Stomach (tissue), 9 donors: Measurements from ENCODE around the gene RFC3. TPM values are rescaled to one million over a fixed set of nuclear protein-coding genes. Genes with fewer than 3 reads are reported as not detected.

ENCODE experiments used
- DNase-seq, 2 donors: peaks; one replicate each; pipeline versions ENCODE4 v3.0.0 to v3.0.0-alpha.2; 2013 to 2019
- H3K27ac ChIP-seq, 5 donors: fragments of 200-600 bp in 4 of 5; sonication (generic) in 4 of 5; one replicate each; pipeline ENCODE4 v1.5.1; 2013 to 2019; ENCODE audit warnings: mild to moderate bottlenecking in 1 of 5, moderate library complexity in 1 of 5
- H3K27me3 ChIP-seq, 3 donors: fragments of 200-600 bp; sonication (generic); one replicate each; pipeline ENCODE4 v1.5.1; 2017 to 2019; ENCODE audit warnings: mixed run types in 1 of 3
- H3K36me3 ChIP-seq, 4 donors: fragments of 200-600 bp; sonication (generic); 1 replicate in 3 of 4; 2 replicates in 1 of 4; pipeline ENCODE4 v1.5.1; 2016 to 2019
- H3K4me1 ChIP-seq, 4 donors: fragments of 200-600 bp; sonication (generic); one replicate each; pipeline ENCODE4 v1.5.1; 2016 to 2019
- H3K4me3 ChIP-seq, 4 donors: fragments of 200-600 bp; sonication (generic) in 3 of 4; one replicate each; pipeline ENCODE4 v1.5.1; 2016 to 2019; ENCODE audit warnings: mild to moderate bottlenecking in 1 of 4
- H3K9me3 ChIP-seq, 4 donors: fragments of 200-600 bp; sonication (generic); one replicate each; pipeline ENCODE4 v1.5.1; 2016 to 2019
- CTCF ChIP-seq, 7 experiments: fragments of 450-650 bp in 4 of 7; fragments of 200-600 bp in 3 of 7; sonication (generic) in 3 of 7; IDR thresholded peaks; one replicate each; pipeline ENCODE4 v1.5.1; 2016 to 2019; ENCODE audit warnings: antibody characterized with exemption in 7 of 7, control low read depth in 2 of 7, mild to moderate bottlenecking in 1 of 7
- EP300 ChIP-seq: sonication (generic); formaldehyde crosslinking; IDR thresholded peaks from one replicate; pipeline ENCODE4 v1.6.1; 2017; ENCODE audit warnings: antibody characterized with exemption
- POLR2A ChIP-seq, 4 donors: fragments of 450-650 bp; IDR thresholded peaks; one replicate each; pipeline ENCODE4 v1.6.1; 2016; ENCODE audit warnings: antibody characterized with exemption in 4 of 4, control low read depth in 2 of 4, mild to moderate bottlenecking in 1 of 4, moderate library complexity in 1 of 4
- POLR2AphosphoS5 ChIP-seq, 3 donors: sonication (generic); formaldehyde crosslinking; IDR thresholded peaks; one replicate each; pipeline ENCODE4 v1.6.1; 2016; ENCODE audit warnings: antibody characterized with exemption in 3 of 3
- WGBS, 5 donors: extraction: QIAGEN DNeasy Blood & Tissue Kit in 3 of 5; methylation state at CpG; one replicate each; pipeline versions ENCODE4 v1.1.5 to v1.1.7; 2013 to 2018; 5-methylcytosine and 5-hydroxymethylcytosine counted together
- intact Hi-C: fragments of 100-400 bp; cut with DNase I; formaldehyde crosslinking; loops from one replicate; pipeline ENCODE4 v1.15.1; 2023; ENCODE audit warnings: low total_unique reads
- polyA plus RNA-seq, 3 donors: library from polyadenylated mRNA; stranded (reverse); fragments of 200-250 nt; gene quantifications; one replicate each; pipeline ENCODE4 v1.2.3, GENCODE V29; 2013
- total RNA-seq, 5 donors: library from RNA; depleted of rRNA; stranded (reverse); fragments of >200 nt; gene quantifications; one replicate each; pipeline versions ENCODE4 v1.1.0 to v1.2.3, GENCODE V29; 2014 to 2016
- donor health status: healthy with polysubstance abuse.
- donor health status: Bipolar disorder and iron deficiency.
- donor health status: healthy.

Gene RFC3
- total and polyA plus RNA-seq, 8 donors: 0.58 to 27.7 (median 7.8) TPM

- WGBS, 5 donors: 91 to 98% (median 97%) methylated on average over 10 of the region's 10 CpGs
- no peak overlapping the region for H3K4me3 ChIP-seq
- peaks cover 0 to 10% (median 5%) of the 10 kb centered on the region in 4 donors for H3K36me3 ChIP-seq
- TF ChIP-seq POLR2AphosphoS5 (IDR thresholded peaks at IDR 0.05) (no peak), CTCF (IDR thresholded peaks at IDR 0.05) (no peak), EP300 (no peak), POLR2A (IDR thresholded peaks at IDR 0.05) (no peak)
- no peaks in the 10 kb centered on the region for H3K27me3 ChIP-seq
- no peak for DNase-seq
- no peaks in the 10 kb centered on the region for H3K4me1 ChIP-seq
- no peaks in the 10 kb centered on the region for H3K9me3 ChIP-seq
- no peak overlapping the region for H3K27ac ChIP-seq
- intact Hi-C loops: no loop called here
These were observed 28.5 kb downstream of the RFC3 start for GRCh38 chr13:33846303-33847062.

GRCh38 chr13:33849211-33849610 is 31.3 kb downstream of the RFC3 start:
- intact Hi-C loops: no loop called here
- no peak overlapping the region for H3K4me3 ChIP-seq
- no peaks in the 10 kb centered on the region for H3K9me3 ChIP-seq
- DNase-seq: no peak
- H3K27ac ChIP-seq: no peak overlapping the region
- H3K27me3 ChIP-seq: no peaks in the 10 kb centered on the region
- H3K4me1 ChIP-seq: no peaks in the 10 kb centered on the region
- TF ChIP-seq CTCF (IDR thresholded peaks at IDR 0.05): no peak
- no peak for TF ChIP-seq POLR2AphosphoS5 (IDR thresholded peaks at IDR 0.05)
- TF ChIP-seq POLR2A (IDR thresholded peaks at IDR 0.05): no peak
- TF ChIP-seq EP300: no peak
- H3K36me3 ChIP-seq: peaks cover 0 to 10% (median 5%) of the 10 kb centered on the region in 4 donors

GRCh38 chr13:33855371-33855895 is 37.5 kb downstream of the RFC3 start:
- no peak for TF ChIP-seq EP300
- no peaks in the 10 kb centered on the region for H3K4me1 ChIP-seq
- DNase-seq: no peak
- H3K36me3 ChIP-seq: no peaks in the 10 kb centered on the region
- H3K9me3 ChIP-seq: no peaks in the 10 kb centered on the region
- 87 to 93% (median 92%) methylated on average over 3 of the region's 3 CpGs for whole genome bisulfite sequencing, 5 donors
- H3K27me3 ChIP-seq: no peaks in the 10 kb centered on the region
- H3K27ac ChIP-seq: no peak overlapping the region
- intact Hi-C loops: no loop called here
- H3K4me3 ChIP-seq: no peak overlapping the region

GRCh38 chr13:33859691-33860303 is 41.8 kb downstream of the RFC3 start:
- Histone ChIP-seq H3K9me3 (no peaks in the 10 kb centered on the region), H3K4me1 (no peaks in the 10 kb centered on the region), H3K27ac (no peak overlapping the region), H3K4me3 (no peak overlapping the region), H3K36me3 (no peaks in the 10 kb centered on the region), H3K27me3 (no peaks in the 10 kb centered on the region)
- DNase-seq: no peak
- no peak for TF ChIP-seq CTCF (IDR thresholded peaks at IDR 0.05)
- TF ChIP-seq EP300: no peak
- TF ChIP-seq POLR2AphosphoS5 (IDR thresholded peaks at IDR 0.05): no peak
- no peak for TF ChIP-seq POLR2A (IDR thresholded peaks at IDR 0.05)
- intact Hi-C loops: no loop called here
- WGBS, 5 donors: 89 to 100% (median 95%) methylated on average over 1 of the region's 1 CpG

- Histone ChIP-seq H3K4me3 (no peak overlapping the region), H3K9me3 (no peaks in the 10 kb centered on the region), H3K4me1 (no peaks in the 10 kb centered on the region), H3K27ac (no peak overlapping the region), H3K36me3 (no peaks in the 10 kb centered on the region), H3K27me3 (no peaks in the 10 kb centered on the region)
- intact Hi-C loops: no loop called here
- TF ChIP-seq EP300: no peak
- no peak for TF ChIP-seq CTCF (IDR thresholded peaks at IDR 0.05)
- no peak for TF ChIP-seq POLR2AphosphoS5 (IDR thresholded peaks at IDR 0.05)
- TF ChIP-seq POLR2A (IDR thresholded peaks at IDR 0.05): no peak
- 87 to 97% (median 93%) methylated on average over 9 of the region's 9 CpGs for WGBS, 5 donors
- DNase-seq: no peak
These were observed 42.6 kb downstream of the RFC3 start for GRCh38 chr13:33860526-33860925.
